ENCODE data around the gene PIK3C2G. TPM values are rescaled to one million over a fixed set of nuclear protein-coding genes. Genes with fewer than 3 reads are reported as not detected.

Gene PIK3C2G
- polyA plus RNA-seq, 2 of the 4 experiments (the other 2 are of a cell fraction): 0.01 TPM; not detected in 1

GRCh38 chr12:18651525-18651924 lies 390.2 kb downstream of the PIK3C2G start:
- no peak overlapping the region for H3K4me3 ChIP-seq

GRCh38 chr12:18652596-18652995 lies 391.3 kb downstream of the PIK3C2G start:
- POLR2A ChIA-PET: no interaction called here
- Histone ChIP-seq H3K4me1 (no peaks in the 10 kb centered on the region), H3K9me3 (no peaks in the 10 kb centered on the region), H3K27ac (no peak overlapping the region), H3K4me3 (no peak overlapping the region), H3K4me2 (no peak overlapping the region)
- DNase-seq (ENCODE audit: low read depth in 1 of 2, low spot score in 1 of 2) (no peak), ATAC-seq (no peak), FAIRE-seq (no peak)
- TF ChIP-seq HDAC2 (IDR thresholded peaks at IDR 0.05) (no peak), JUN (IDR thresholded peaks at IDR 0.05) (no peak), MYC (IDR thresholded peaks at IDR 0.05; ENCODE audit: borderline replicate concordance, low read length) (no peak), CTCF (IDR thresholded peaks at IDR 0.05) (no peak), RAD21 (conservative IDR thresholded peaks at IDR 0.05 in 1 of 2, IDR thresholded peaks at IDR 0.05 in 1 of 2) (no peak), FOSB (CRISPR knock-in tag; IDR thresholded peaks at IDR 0.05) (no peak), RFX5 (IDR thresholded peaks at IDR 0.05) (no peak), HOXB13 (CRISPR knock-in tag; IDR thresholded peaks at IDR 0.05; ENCODE audit: low read depth) (no peak), HOXA7 (CRISPR knock-in tag; IDR thresholded peaks at IDR 0.05) (no peak), ZSCAN20 (CRISPR knock-in tag; IDR thresholded peaks at IDR 0.05) (no peak), REST (IDR thresholded peaks at IDR 0.05) (no peak), NR3C1 (IDR thresholded peaks at IDR 0.05) (no peak), E2F6 (IDR thresholded peaks at IDR 0.05; ENCODE audit: borderline replicate concordance, low read depth) (no peak), HES2 (IDR thresholded peaks at IDR 0.05) (no peak), JUNB (IDR thresholded peaks at IDR 0.05) (no peak), TFCP2L1 (CRISPR knock-in tag; IDR thresholded peaks at IDR 0.05) (no peak), ZNF302 (CRISPR knock-in tag; IDR thresholded peaks at IDR 0.05) (no peak), PBX3 (IDR thresholded peaks at IDR 0.05) (no peak), TP53 (CRISPR knock-in tag; IDR thresholded peaks at IDR 0.05) (no peak), CBX2 (IDR thresholded peaks at IDR 0.05; ENCODE audit: borderline replicate concordance, low read depth) (no peak)
- CTCF ChIA-PET: no interaction called here

More at GRCh38 chr12:18651525-18651924, 390.2 kb downstream of the PIK3C2G start:
- H3K9me3 ChIP-seq: no peaks in the 10 kb centered on the region
- no peak for ATAC-seq
- H3K4me1 ChIP-seq: no peaks in the 10 kb centered on the region
- H3K4me2 ChIP-seq: no peak overlapping the region
- POLR2A ChIA-PET: no interaction called here
- TF ChIP-seq SREBF2 (IDR thresholded peaks at IDR 0.05) (no peak), ZNF302 (CRISPR knock-in tag; IDR thresholded peaks at IDR 0.05) (no peak), USF2 (IDR thresholded peaks at IDR 0.05) (no peak), ZSCAN20 (CRISPR knock-in tag; IDR thresholded peaks at IDR 0.05) (no peak)
- CTCF ChIA-PET: no interaction called here
- FAIRE-seq: no peak
- WGBS (ENCODE audit: missing lambda C conversion rate): 6% methylated on average over 2 of the region's 2 CpGs
- H3K27ac ChIP-seq: no peak overlapping the region
- DNase-seq (ENCODE audit: low read depth in 1 of 2, low spot score in 1 of 2): no peak
